AG04450 (cell line): ENCODE results near the gene UBXN7. TPM values are rescaled to one million over a fixed set of nuclear protein-coding genes. Genes with fewer than 3 reads are reported as not detected.
"Not testable (repeated sequence)": the region's sequence is repeated elsewhere in the genome, so short reads cannot be mapped to it uniquely, and the experiment has no call there.

Source experiments
- CTCF ChIA-PET: fragments of 300-600, 350-600 bp; formaldehyde crosslinking; extraction: SDS; loops from one replicate; lab custom pipeline; 2022; ENCODE audit warnings: antibody characterized with exemption, inconsistent platforms; lab: Charles Lee
- POLR2A ChIA-PET: fragments of 350-600 bp; formaldehyde crosslinking; extraction: SDS; loops from one replicate; lab custom pipeline; 2021; ENCODE audit warnings: antibody characterized with exemption, inconsistent platforms; lab: Yijun Ruan, JAX
- DNase-seq: peaks from one replicate; pipeline ENCODE4 v3.0.0-alpha.2; 2011; ENCODE audit warnings: low read depth, low spot score
- H3K27ac ChIP-seq: one replicate; pipeline ENCODE4 v1.5.1; 2012; ENCODE audit warnings: low read depth, low read length, control low read depth
- H3K27me3 ChIP-seq: one replicate; pipeline ENCODE4 v1.6.0; 2012; ENCODE audit warnings: low read length; ENCODE audit not compliant: control insufficient read depth, insufficient read depth
- H3K4me3 ChIP-seq: 2 replicates; pipeline ENCODE4 v1.5.1; 2011; ENCODE audit warnings: mild to moderate bottlenecking, low read depth, low read length, control low read depth
- H3K9me3 ChIP-seq: 2 replicates; pipeline ENCODE4 v1.5.1; 2012; ENCODE audit warnings: low read length; ENCODE audit not compliant: control insufficient read depth, insufficient read depth
- CTCF ChIP-seq: IDR thresholded peaks from 2 replicates; pipeline ENCODE4 v1.5.1; 2011; ENCODE audit warnings: low read depth, low read length, control low read depth, inconsistent platforms
- polyA plus RNA-seq: library from polyadenylated mRNA; depleted of rRNA; stranded (reverse); fragments of >200 nt; gene quantifications from 2 replicates; pipeline ENCODE4 v1.2.3, GENCODE V29; 2011

The UBXN7 gene
- polyA plus RNA-seq, 1 experiment: 28.6 TPM

- Histone ChIP-seq H3K4me3 (no peak overlapping the region), H3K27ac (no peak overlapping the region), H3K9me3 (no peaks in the 10 kb centered on the region), H3K27me3 (no peaks in the 10 kb centered on the region)
- ChIA-PET POLR2A (interaction anchor here (0.5 kb wide), 1 partner anchor 1169 kb away, joined by 3 read pairs; no protein-coding TSS in a partner anchor), CTCF (interaction anchor here (0.9 to 2.2 kb wide), 3 partner anchors 18 to 206 kb away, joined by 3 to 7 read pairs (median 4); no protein-coding TSS in a partner anchor)
- no peak for DNase-seq
- TF ChIP-seq CTCF: no peak
These were observed 109.2 kb downstream of the UBXN7 start for GRCh38 chr3:196323016-196323415.

GRCh38 chr3:196321162-196321561 lies 111.1 kb downstream of the UBXN7 start:
- ChIA-PET POLR2A (interaction anchor here (0.6 kb wide), 1 partner anchor 143 kb away, joined by 5 read pairs; no protein-coding TSS in a partner anchor), CTCF (no interaction called here)
- H3K27ac ChIP-seq: no peak overlapping the region
- H3K9me3 ChIP-seq: no peaks in the 10 kb centered on the region; the same call in 1 of the 2 replicates
- TF ChIP-seq CTCF: no peak
- no peak for DNase-seq
- no peaks in the 10 kb centered on the region for H3K27me3 ChIP-seq
- no peak overlapping the region for H3K4me3 ChIP-seq

- CTCF ChIA-PET: no interaction called here
- POLR2A ChIA-PET: interaction anchor here (0.5 to 0.7 kb wide), 2 partner anchors 12 to 18 kb away, joined by 5 to 10 read pairs; no protein-coding TSS in a partner anchor
These were observed 112.1 kb downstream of the UBXN7 start for GRCh38 chr3:196320137-196320536.

GRCh38 chr3:196317687-196318467 lies 114.3 kb downstream of the UBXN7 start, which contains the start of gene DYNLT2B:
Gene DYNLT2B, minus strand, starts transcription at chr3:196318240. Its CDS starts 88 bp downstream, at chr3:196318152.
- CTCF ChIA-PET: no interaction called here
- no peaks in the 10 kb centered on the region for H3K27me3 ChIP-seq
- DNase-seq: peak; percentile 60
- peak within 1 kb of the TSS; percentile 82 for H3K27ac ChIP-seq
- peak within 1 kb of the TSS; percentile 86 for H3K4me3 ChIP-seq
- POLR2A ChIA-PET: interaction anchor here (0.6 to 1.0 kb wide), 5 partner anchors 8 to 241 kb away, joined by 3 to 9 read pairs (median 4); partner anchors contain the start of gene UBXN7
- H3K9me3 ChIP-seq: no peaks in the 10 kb centered on the region; the same call in 1 of the 2 replicates
- no peak; the same call in 1 of the 2 replicates for TF ChIP-seq CTCF

More at GRCh38 chr3:196320137-196320536, 112.1 kb downstream of the UBXN7 start:
- Histone ChIP-seq H3K27ac (no peak overlapping the region), H3K27me3 (no peaks in the 10 kb centered on the region), H3K4me3 (no peak overlapping the region), H3K9me3 (no peaks in the 10 kb centered on the region; the same call in 1 of the 2 replicates)
- DNase-seq: no peak
- no peak for TF ChIP-seq CTCF

- H3K27me3 ChIP-seq, DNase-seq, H3K9me3 ChIP-seq: not testable (repeated sequence)
- Histone ChIP-seq H3K4me3 (peak overlapping the region; percentile 86), H3K27ac (peak overlapping the region; percentile 82)
- POLR2A ChIA-PET: interaction anchor here (0.6 to 0.9 kb wide), 4 partner anchors 7 to 240 kb away, joined by 3 to 9 read pairs (median 4); partner anchors contain the start of gene UBXN7
- CTCF ChIA-PET: interaction anchor here (0.7 kb wide), 1 partner anchor 498 kb away, joined by 3 read pairs; no protein-coding TSS in a partner anchor
These were observed 115.2 kb downstream of the UBXN7 start for GRCh38 chr3:196316799-196317686.
